DOHH2 (cell line): ENCODE measurements around the gene PROX2.

Experiments
- EZH2phosphoT487 ChIP-seq: fragments of 200-600 bp; sonication (generic); IDR thresholded peaks from 2 replicates; pipeline ENCODE4 v1.6.1; 2017; ENCODE audit warnings: borderline replicate concordance, mild to moderate bottlenecking, antibody characterized with exemption, low read length, moderate library complexity, mixed read lengths
- TF ChIP-seq, protein P1 (sequence below): fragments of 200-600 bp; sonication (generic); IDR thresholded peaks from one replicate; pipeline ENCODE4 v1.5.1; 2014; ENCODE audit warnings: antibody characterized with exemption, mild to moderate bottlenecking, low read depth, low read length; ENCODE audit not compliant: poor library complexity, severe bottlenecking

DNA sequence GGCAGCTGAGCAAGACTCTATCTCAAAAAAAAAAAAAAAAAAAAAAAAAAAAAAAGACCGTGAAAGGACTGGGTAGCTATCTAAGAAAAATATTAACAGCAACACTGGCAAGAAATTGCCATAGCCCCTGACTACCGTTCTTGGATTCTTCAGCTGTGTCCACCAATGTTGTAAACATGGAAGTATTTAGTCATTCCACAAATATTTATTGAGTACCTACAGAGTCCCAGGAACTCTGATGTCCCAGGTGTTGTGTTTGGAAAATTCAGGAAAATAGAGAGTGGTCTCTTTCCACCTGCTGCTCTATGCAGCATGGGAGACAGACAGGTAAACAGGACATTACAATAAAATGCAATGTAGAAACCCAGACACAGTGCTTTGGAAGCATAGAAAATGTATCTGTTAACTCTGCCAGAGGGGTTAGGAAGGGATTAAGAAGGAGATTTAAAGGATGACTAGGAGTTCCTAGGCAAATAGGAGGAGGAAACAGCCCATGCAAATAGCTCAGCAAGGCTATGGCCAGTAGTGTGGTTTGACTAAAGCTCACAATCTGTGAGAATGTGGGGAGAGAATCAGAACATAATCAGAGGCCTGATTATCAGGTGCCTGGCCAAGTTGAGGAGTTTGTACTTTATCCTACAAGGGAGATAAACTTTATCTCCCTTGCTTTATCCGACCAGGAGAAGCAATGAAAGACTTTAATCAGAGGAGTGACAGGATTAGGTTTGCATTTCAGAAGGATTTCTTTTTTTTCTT lies 3.7 kb upstream of the PROX2 start:
- TF ChIP-seq, protein P1, sequence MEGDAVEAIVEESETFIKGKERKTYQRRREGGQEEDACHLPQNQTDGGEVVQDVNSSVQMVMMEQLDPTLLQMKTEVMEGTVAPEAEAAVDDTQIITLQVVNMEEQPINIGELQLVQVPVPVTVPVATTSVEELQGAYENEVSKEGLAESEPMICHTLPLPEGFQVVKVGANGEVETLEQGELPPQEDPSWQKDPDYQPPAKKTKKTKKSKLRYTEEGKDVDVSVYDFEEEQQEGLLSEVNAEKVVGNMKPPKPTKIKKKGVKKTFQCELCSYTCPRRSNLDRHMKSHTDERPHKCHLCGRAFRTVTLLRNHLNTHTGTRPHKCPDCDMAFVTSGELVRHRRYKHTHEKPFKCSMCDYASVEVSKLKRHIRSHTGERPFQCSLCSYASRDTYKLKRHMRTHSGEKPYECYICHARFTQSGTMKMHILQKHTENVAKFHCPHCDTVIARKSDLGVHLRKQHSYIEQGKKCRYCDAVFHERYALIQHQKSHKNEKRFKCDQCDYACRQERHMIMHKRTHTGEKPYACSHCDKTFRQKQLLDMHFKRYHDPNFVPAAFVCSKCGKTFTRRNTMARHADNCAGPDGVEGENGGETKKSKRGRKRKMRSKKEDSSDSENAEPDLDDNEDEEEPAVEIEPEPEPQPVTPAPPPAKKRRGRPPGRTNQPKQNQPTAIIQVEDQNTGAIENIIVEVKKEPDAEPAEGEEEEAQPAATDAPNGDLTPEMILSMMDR = no peak
- TF ChIP-seq EZH2phosphoT487 = no peak
